ENCODE data around the gene RTCB.

DNA sequence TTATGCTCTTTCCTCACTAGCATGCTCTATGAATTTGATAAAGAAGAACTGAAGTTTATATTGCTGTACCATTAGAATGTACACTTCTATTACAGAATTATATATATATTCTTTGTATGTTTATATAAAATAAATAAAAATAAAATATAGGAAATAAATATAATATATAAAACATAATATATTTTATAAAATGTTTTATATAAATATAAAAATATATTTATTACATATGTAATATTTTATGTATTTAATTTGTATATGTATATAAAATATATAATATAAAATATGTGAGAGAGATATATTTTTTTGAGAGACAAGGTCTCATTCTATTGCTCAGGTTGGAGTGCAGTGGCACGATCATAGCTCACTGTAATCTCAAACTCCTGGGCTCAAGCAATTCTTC lies 18.3 kb upstream of the RTCB start:
- TF ChIP-seq, protein P1, sequence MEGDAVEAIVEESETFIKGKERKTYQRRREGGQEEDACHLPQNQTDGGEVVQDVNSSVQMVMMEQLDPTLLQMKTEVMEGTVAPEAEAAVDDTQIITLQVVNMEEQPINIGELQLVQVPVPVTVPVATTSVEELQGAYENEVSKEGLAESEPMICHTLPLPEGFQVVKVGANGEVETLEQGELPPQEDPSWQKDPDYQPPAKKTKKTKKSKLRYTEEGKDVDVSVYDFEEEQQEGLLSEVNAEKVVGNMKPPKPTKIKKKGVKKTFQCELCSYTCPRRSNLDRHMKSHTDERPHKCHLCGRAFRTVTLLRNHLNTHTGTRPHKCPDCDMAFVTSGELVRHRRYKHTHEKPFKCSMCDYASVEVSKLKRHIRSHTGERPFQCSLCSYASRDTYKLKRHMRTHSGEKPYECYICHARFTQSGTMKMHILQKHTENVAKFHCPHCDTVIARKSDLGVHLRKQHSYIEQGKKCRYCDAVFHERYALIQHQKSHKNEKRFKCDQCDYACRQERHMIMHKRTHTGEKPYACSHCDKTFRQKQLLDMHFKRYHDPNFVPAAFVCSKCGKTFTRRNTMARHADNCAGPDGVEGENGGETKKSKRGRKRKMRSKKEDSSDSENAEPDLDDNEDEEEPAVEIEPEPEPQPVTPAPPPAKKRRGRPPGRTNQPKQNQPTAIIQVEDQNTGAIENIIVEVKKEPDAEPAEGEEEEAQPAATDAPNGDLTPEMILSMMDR (IDR thresholded peaks at IDR 0.05; ENCODE audit: low read depth, low read length) = no peak
- no peak for TF ChIP-seq EZH2phosphoT487 (IDR thresholded peaks at IDR 0.05; ENCODE audit: low read depth)

Measured in OCI-LY3 (cell line).